Spleen (tissue), 13 donors: ENCODE results near the gene UGT2A1. TPM values are rescaled to one million over a fixed set of nuclear protein-coding genes. Genes with fewer than 3 reads are reported as not detected.

ENCODE experiments used
- DNase-seq: peaks from one replicate; pipeline ENCODE4 v3.0.0-alpha.2; 2020
- H3K27ac ChIP-seq, 8 donors: fragments of 200-600 bp; sonication (generic) in 7 of 8; 1 replicate in 4 of 8; 2 replicates in 4 of 8; pipeline versions ENCODE4 v1.5.0 to v1.8.0; 2016 to 2021; ENCODE audit warnings: inconsistent platforms in 4 of 8, mild to moderate bottlenecking in 4 of 8, moderate library complexity in 1 of 8
- H3K27me3 ChIP-seq, 7 donors: fragments of 200-600 bp; sonication (generic) in 6 of 7; replicated peaks in 1 of 7; 1 replicate in 4 of 7; 2 replicates in 3 of 7; pipeline versions ENCODE4 v1.5.0 to v1.8.0; 2016 to 2021; ENCODE audit warnings: inconsistent platforms in 3 of 7, mild to moderate bottlenecking in 1 of 7
- H3K36me3 ChIP-seq, 6 donors: fragments of 200-600 bp; sonication (generic) in 5 of 6; 1 replicate in 4 of 6; 2 replicates in 2 of 6; pipeline versions ENCODE4 v1.5.0 to v1.8.0; 2016 to 2021; ENCODE audit warnings: inconsistent platforms in 2 of 6
- H3K4me1 ChIP-seq, 6 donors: fragments of 200-600 bp; sonication (generic) in 5 of 6; 1 replicate in 3 of 6; 2 replicates in 3 of 6; pipeline versions ENCODE4 v1.5.0 to v1.8.0; 2016 to 2021; ENCODE audit warnings: inconsistent platforms in 3 of 6
- H3K4me3 ChIP-seq, 8 donors: fragments of 200-600 bp; sonication (generic) in 7 of 8; 1 replicate in 4 of 8; 2 replicates in 4 of 8; pipeline versions ENCODE4 v1.5.0 to v1.8.0; 2016 to 2021; ENCODE audit warnings: inconsistent platforms in 4 of 8, mild to moderate bottlenecking in 4 of 8, moderate library complexity in 2 of 8
- H3K9me3 ChIP-seq, 8 donors: fragments of 200-600 bp; sonication (generic) in 7 of 8; 1 replicate in 4 of 8; 2 replicates in 4 of 8; pipeline versions ENCODE4 v1.5.0 to v1.8.0; 2016 to 2021; ENCODE audit warnings: inconsistent platforms in 4 of 8
- CTCF ChIP-seq, 11 experiments: fragments of 200-600 bp in 7 of 11; fragments of 450-650 bp in 4 of 11; sonication (generic) in 4 of 11; IDR thresholded peaks in 8 of 11; conservative IDR thresholded peaks in 3 of 11; 1 replicate in 7 of 11; 2 replicates in 4 of 11; pipeline versions ENCODE4 v1.4.0 to v1.8.0; 2016 to 2021; ENCODE audit warnings: antibody characterized with exemption in 11 of 11, inconsistent platforms in 4 of 11, mild to moderate bottlenecking in 1 of 11
- POLR2A ChIP-seq, 3 donors: fragments of 450-650 bp; IDR thresholded peaks; one replicate each; pipeline ENCODE4 v1.5.1; 2017; ENCODE audit warnings: antibody characterized with exemption in 3 of 3, mild to moderate bottlenecking in 1 of 3
- POLR2AphosphoS5 ChIP-seq, 3 donors: sonication (generic); formaldehyde crosslinking; IDR thresholded peaks; one replicate each; pipeline ENCODE4 v1.5.1; 2017; ENCODE audit warnings: antibody characterized with exemption in 3 of 3
- WGBS, 5 donors: extraction: QIAGEN DNeasy Blood & Tissue Kit in 3 of 5; methylation state at CpG; one replicate each; pipeline versions ENCODE4 v1.1.5 to v1.1.7; 2013 to 2018; 5-methylcytosine and 5-hydroxymethylcytosine counted together
- intact Hi-C: fragments of 100-400 bp; cut with DNase I; formaldehyde crosslinking; loops from one replicate; pipeline ENCODE4 v1.15.0; 2023; ENCODE audit warnings: low total_unique reads
- long read RNA-seq, 2 donors: transcript quantifications; one replicate each; lab custom pipeline, GENCODE V29; 2026
- polyA plus RNA-seq, 3 donors: library from polyadenylated mRNA; stranded (reverse); fragments of 200-250 nt; gene quantifications; one replicate each; pipeline ENCODE4 v1.2.1, GENCODE V29; 2013
- total RNA-seq, 7 donors: library from RNA; depleted of rRNA in 3 of 7; stranded (reverse); fragments of >200 nt in 3 of 7; fragmentation: NEBNext Ultra II Directional in 4 of 7; extraction: Animal tissue kit (Norgen Biotek cat#: 25700) in 4 of 7; gene quantifications; one replicate each; pipeline versions ENCODE4 v1.1.0 to v1.2.1, GENCODE V29; 2016 to 2021
- donor health status: healthy with polysubstance abuse.
- donor health status: DM: no; HTN: no; CAD: no; lungs with moderate emphysema.
- donor health status: DM: no; HTN: no; CAD: no.
- donor health status: Bipolar disorder and iron deficiency.
- donor health status: healthy.
- donor health status: DM: no; HTN: no; CAD: no.
- donor health status: DM: yes; HTN: yes; CAD: no.

Gene UGT2A1
- total RNA-seq (not detected), polyA plus RNA-seq (not detected)
- long read RNA-seq, donor 1, result 0 reads
- long read RNA-seq, donor 2, result 0 reads

DNA sequence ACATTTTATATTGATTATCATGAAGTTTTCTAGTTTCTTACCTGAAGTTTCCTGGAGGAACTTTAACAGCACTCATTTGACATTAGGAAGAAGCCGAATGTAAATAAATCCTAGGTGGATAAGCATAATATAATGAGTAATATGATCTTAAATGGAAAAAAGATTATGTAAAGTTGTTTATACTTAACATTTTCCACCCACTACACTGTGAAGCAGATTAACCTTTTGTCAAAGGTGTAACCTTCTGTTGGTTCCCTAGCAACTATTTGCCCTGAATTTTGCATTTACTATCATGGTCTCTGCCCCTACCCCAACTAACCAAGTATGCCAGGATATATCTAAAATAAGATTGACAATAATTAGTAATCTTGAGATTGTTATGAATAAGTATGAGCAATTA is at the start of gene UGT2A1:
UGT2A1 (minus strand) TSS at position 101 of the 400 bp plus-strand sequence. CDS start 5,603 bp downstream, outside the sequence.
- Histone ChIP-seq H3K4me3 (no peak within 1 kb of the TSS), H3K9me3 (no peaks in the 10 kb centered on the region), H3K4me1 (no peaks in the 10 kb centered on the region), H3K36me3 (no peaks in the 10 kb centered on the region), H3K27ac (no peak within 1 kb of the TSS), H3K27me3 (no peaks in the 10 kb centered on the region)
- DNase-seq, result no peak
- intact Hi-C loops, result no loop called here
- no peak for TF ChIP-seq CTCF (IDR thresholded peaks at IDR 0.05 in 8 of 11, conservative IDR thresholded peaks at IDR 0.05 in 3 of 11)
- no peak for TF ChIP-seq POLR2A (IDR thresholded peaks at IDR 0.05)
- no peak for TF ChIP-seq POLR2AphosphoS5 (IDR thresholded peaks at IDR 0.05)
- 76 to 92% (median 85%) methylated on average over 1 of the region's 1 CpG for WGBS, 5 donors

DNA sequence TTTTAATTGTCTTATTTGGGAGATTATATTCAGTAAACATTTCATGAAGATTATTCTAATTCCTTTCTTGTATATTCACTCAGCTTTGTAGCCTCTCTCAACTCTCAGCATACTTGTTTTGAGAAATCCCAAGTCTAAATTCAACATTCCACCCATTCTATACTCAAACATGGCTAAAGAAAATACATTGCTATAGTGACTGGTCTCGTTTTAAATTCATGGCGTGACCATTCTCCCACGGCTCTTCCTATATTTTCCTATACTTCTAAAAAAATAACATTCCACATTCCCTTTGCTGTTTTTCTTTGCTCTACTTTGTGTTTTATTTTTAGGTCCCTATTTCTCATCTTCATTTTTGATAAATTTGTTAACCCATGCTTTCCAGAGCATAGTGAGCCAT is 49.2 kb upstream of the UGT2A1 start:
- no peak for TF ChIP-seq POLR2A (IDR thresholded peaks at IDR 0.05)
- no peak for TF ChIP-seq POLR2AphosphoS5 (IDR thresholded peaks at IDR 0.05)
- TF ChIP-seq CTCF (IDR thresholded peaks at IDR 0.05 in 8 of 11, conservative IDR thresholded peaks at IDR 0.05 in 3 of 11), result no peak
- Histone ChIP-seq H3K27me3 (no peaks in the 10 kb centered on the region), H3K4me1 (no peaks in the 10 kb centered on the region), H3K36me3 (no peaks in the 10 kb centered on the region), H3K9me3 (peaks cover 0 to 23% (median 14%) of the 10 kb centered on the region in 8 donors), H3K4me3 (no peak overlapping the region), H3K27ac (no peak overlapping the region)
- DNase-seq, result no peak
- intact Hi-C loops, result no loop called here
- WGBS, 5 donors, result 90 to 95% (median 92%) methylated on average over 3 of the region's 3 CpGs

GRCh38 chr4:69701696-69702095 is 48.6 kb upstream of the UGT2A1 start:
- H3K4me1 ChIP-seq, result no peaks in the 10 kb centered on the region
- H3K27me3 ChIP-seq, result no peaks in the 10 kb centered on the region
- H3K4me3 ChIP-seq, result no peak overlapping the region
- no peak overlapping the region for H3K27ac ChIP-seq
- 83 to 94% (median 89%) methylated on average over 4 of the region's 4 CpGs for WGBS, 5 donors
- intact Hi-C loops, result no loop called here
- peaks cover 0 to 23% (median 14%) of the 10 kb centered on the region in 8 donors for H3K9me3 ChIP-seq
- TF ChIP-seq POLR2AphosphoS5 (IDR thresholded peaks at IDR 0.05) (no peak), POLR2A (IDR thresholded peaks at IDR 0.05) (no peak), CTCF (IDR thresholded peaks at IDR 0.05 in 8 of 11, conservative IDR thresholded peaks at IDR 0.05 in 3 of 11) (no peak)
- H3K36me3 ChIP-seq, result no peaks in the 10 kb centered on the region
- no peak for DNase-seq

DNA sequence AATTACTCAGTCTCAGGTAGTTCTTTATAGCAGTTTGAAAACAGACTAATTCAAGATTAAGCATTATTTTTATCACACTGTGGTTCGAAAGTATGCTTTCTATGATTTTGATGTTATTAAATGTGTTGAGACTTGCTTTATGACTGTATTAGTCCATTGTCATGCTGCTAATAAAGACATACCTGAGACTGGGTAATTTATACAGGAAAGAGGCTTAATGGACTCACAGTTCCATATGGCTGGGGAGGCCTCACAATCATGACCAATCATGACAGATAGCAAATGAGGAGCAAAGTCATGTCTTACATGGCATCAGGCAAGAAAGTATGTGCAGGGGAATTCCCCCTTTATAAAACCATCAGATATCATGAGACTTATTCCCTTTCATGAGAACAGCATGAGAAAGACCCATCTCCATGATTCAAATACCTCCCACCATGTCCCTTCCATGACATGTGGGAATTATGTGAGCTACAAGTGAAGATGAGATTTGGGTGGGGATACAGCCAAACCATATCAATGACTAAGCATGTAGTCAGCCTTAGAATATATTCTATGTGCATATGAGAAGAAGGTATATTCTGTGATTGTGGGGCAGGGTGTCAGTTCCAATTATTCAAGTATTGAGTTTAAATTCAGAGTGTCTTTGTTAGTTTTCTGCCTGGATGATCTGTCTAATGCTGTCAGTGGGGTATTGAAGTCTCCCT is 44.6 kb upstream of the UGT2A1 start:
- intact Hi-C loops, result loop anchor here (10.0 kb wide), 1 partner anchor 117 kb away; no protein-coding TSS in a partner anchor
- no peaks in the 10 kb centered on the region for H3K27me3 ChIP-seq
- 27 to 100% (median 90%) methylated on average over 1 of the region's 1 CpG for WGBS, 5 donors
- DNase-seq, result no peak
- no peak for TF ChIP-seq POLR2AphosphoS5 (IDR thresholded peaks at IDR 0.05)
- TF ChIP-seq CTCF (IDR thresholded peaks at IDR 0.05 in 8 of 11, conservative IDR thresholded peaks at IDR 0.05 in 3 of 11), result no peak
- no peak for TF ChIP-seq POLR2A (IDR thresholded peaks at IDR 0.05)
- H3K27ac ChIP-seq, result no peak overlapping the region
- H3K4me1 ChIP-seq, result no peaks in the 10 kb centered on the region
- no peak overlapping the region for H3K4me3 ChIP-seq
- no peaks in the 10 kb centered on the region for H3K36me3 ChIP-seq
- peaks cover 0 to 30% (median 14%) of the 10 kb centered on the region in 8 donors for H3K9me3 ChIP-seq
